HG03039 (cell line): ENCODE measurements around the gene NEUROD2.

Source experiments
- ATAC-seq: cut with Tn5 transposase; IDR thresholded peaks from one replicate; pipeline ENCODE4 v1.9.1; 2021; ENCODE audit warnings: mild to moderate bottlenecking, moderate library complexity; ENCODE audit not compliant: unreplicated experiment

NEUROD2 gene

GRCh38 chr17:39635614-39636176, 28.0 kb upstream of the NEUROD2 start:
- ATAC-seq, result no peak

DNA sequence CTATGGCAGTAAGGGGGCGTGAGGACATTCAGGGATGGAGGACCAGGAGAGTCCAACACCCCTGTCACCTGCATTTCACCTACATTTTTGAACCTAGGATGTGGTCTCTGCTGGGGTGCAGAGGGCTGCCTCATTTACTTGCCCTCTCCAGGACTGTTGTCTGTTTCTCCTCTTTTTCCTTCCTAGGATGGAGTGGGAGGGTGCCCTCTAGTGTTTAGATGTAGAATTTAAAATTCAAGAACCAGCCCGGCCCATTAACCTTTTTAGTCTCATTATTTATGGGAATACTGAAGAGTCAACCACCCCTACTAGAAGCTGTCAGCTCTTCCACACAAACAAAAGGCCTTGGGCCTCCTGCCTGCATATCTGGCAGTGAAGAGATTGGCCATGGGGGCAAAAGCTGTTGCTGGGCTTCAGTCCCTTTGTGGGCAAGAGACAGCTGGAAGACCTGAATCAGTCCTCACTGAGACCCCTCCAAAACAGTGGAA, 26.7 kb upstream of the NEUROD2 start:
- no peak for ATAC-seq

- ATAC-seq, result no peak
Measured at GRCh38 chr17:39633570-39634183, 26.0 kb upstream of the NEUROD2 start.

DNA sequence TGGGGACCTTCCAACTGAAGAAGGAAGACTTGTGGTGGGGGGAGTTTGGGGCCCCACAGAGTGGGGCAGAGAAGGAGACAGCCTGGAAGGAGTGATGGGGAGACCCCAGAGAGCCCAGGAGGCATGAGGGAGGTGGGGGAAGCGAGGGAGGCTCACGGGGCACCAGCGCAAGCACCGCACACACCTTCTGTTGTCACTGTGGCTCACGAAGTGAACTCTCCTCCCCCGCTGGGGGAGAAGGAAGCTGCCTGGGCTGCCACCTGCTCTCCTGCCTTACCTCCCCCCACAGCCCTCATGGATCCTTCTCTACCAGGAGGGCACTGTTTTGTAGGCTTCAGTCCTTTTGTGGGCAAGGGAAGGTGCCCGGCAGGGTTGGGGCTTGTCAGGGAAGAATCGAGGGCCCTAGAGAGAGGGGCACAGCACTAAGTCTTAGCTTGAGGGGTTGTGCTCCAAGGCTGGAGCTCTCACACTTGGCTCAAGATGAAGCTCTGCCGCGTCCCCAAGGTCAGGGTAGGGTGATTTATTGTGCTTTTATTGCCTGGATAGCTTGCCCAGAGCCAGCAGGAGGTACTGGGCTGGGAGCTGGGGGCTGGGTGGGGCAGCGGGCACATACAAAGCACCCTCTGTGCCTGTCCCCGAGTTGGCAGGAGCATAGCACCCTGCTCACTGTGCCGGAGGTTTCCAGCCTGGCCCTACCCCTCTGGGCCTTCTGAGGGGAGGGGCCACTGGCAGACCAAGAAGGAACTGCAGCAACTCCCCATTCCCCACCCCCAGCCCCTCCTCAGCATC, 24.6 kb upstream of the NEUROD2 start:
- ATAC-seq, result no peak

GRCh38 chr17:39631403-39631802, 23.7 kb upstream of the NEUROD2 start:
- no peak for ATAC-seq

DNA sequence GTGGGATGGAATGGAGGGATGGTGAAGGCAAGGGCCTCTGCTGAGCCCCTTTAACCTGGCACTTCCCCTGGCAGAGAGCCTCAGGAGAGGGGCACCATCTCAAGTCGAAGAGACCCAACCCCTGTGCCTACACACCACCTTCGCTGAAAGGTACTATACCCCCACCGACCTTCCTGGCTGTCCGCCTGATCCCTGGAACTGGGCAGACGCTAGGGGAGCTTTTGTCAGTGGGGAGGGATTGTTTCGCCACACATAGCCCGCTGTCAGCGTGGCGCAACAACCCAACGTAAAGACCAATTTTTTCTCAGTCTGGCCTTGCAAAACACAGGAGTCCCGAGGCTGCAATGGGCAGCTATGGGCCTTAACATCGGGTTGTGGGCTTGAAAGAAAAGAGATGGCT, 22.2 kb upstream of the NEUROD2 start:
- no peak for ATAC-seq

DNA sequence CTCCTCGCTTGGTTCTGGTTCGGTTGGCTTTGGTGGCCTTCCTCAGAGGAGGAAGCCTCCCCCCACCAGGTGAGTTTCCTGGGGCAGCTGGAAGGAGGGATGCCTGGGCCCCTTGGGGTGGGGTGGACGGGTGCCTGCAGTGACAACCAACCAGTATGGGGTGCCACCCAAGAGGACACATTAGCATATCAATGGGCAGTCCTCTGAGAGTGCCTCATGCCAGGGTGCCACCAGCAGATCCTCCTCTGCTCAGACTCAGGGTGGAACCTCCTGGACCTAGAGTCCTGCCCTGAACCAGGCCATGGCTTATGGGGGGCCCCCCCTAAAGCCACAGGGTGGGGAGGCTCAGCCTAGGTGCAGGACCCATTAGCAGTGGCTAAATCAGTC, 21.8 kb upstream of the NEUROD2 start:
- ATAC-seq, result no peak

DNA sequence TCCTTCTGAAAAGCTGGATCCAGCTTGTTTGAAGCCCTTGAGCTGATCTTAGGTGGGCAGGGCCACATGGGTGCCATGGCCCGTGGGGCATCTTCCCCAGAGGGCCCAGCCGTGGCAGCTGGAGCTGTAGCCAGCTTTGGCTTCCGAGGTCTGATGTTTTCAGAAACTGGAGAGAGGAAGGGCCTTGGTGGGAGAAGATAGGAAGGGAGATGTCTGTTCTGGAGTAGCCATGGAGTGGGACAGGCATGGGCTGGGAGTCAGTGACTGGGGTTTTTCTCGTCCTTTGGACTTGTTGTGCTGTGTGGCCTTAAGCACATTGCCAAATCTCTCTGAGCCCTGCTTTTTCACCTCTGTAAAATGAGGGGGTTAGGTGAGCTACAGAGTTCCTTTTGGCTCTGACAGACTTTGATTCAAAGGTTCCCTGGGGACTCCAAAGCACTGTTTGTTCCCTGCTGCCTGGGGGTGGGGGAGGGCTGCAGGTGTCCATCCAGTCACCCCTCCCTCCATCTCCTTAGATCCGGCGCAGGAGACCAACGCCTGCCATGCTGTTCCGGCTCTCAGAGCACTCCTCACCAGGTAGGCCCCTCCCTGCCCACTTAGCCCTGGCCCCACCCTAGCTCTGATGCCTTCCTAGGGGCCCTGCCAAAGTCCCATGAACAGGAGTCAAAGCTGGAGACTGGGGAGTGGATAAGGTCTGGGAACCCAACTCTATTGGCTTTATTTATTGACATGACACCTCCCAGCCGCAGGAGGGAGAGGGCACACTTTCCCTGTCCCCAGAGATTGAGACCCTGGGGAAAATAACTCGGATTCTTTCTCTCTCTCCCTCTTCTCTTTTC, 21.2 kb upstream of the NEUROD2 start:
- no peak for ATAC-seq

DNA sequence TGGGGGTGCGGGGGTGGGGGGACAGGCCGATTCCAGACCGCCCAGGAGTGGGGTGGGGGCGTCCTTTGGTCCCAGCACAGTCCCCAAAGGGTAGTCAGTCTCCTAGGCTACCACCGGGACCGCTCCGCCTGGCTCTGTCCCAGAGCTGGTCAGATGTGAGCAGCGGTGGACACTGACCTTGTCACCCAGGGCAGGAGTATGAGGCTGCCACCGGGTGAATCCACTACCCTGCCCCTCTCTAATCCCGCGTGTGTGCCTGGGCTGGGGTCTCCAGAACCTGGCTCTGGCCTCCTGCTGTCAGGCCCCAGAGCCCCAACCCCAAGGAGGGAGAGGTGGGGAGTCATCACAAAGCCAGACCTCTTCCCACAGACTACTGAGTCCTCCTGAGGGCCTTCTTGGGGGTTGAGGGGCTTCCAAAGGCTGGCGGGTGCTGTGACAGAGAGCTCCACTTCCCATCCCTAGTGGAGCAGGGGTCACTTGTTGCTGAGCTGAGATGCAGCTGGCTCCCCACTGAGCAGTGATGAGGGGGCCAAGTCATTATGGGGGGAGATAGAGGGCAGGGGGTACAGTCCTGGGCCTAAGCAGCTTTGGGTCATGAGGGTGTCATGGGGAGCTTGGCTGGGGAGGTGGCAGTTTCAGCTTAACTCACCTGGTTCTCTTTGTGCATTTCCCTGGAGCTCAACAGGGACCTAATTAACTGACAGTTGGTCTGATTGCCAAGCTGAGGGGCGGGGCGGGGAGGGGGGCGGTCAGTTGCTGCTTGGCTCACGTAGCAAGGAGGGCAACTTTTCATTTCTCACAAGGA, 20.2 kb upstream of the NEUROD2 start:
- ATAC-seq, result no peak

GRCh38 chr17:39627047-39627711, 19.5 kb upstream of the NEUROD2 start:
- no peak for ATAC-seq

- ATAC-seq, result no peak
Measured at GRCh38 chr17:39626171-39627046, 18.7 kb upstream of the NEUROD2 start, which contains the start of gene PPP1R1B. PPP1R1B (plus strand) TSS chr17:39626952; CDS start chr17:39627393, 441 bp downstream.

DNA sequence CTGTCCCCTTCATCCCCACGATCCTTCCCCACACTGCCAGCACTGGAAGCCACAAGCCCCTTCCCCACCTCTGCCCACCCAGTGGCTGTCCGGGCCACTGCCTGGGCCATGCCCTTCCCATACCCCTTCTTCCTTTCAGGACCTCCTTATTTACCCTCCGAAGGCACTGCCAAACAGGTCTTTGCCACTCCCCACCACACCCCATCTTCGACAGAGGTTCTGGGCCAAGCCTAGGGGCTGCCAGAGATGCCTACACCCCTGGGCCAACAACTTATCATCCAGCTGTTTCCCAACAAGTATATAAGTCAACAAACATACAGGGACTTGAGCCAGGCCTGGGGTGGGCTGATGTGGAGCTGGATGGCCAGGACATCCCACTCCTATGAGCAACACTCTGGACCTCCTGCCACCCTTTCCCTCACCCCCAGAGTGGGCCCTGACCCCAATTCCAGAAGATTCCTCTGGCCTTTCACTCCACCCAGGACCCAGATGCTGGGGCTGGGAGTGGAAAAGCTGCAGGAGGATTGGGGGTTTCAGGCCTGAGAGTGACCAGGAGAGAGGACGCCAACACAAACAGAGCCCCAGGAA, 17.6 kb upstream of the NEUROD2 start:
- ATAC-seq, result no peak

DNA sequence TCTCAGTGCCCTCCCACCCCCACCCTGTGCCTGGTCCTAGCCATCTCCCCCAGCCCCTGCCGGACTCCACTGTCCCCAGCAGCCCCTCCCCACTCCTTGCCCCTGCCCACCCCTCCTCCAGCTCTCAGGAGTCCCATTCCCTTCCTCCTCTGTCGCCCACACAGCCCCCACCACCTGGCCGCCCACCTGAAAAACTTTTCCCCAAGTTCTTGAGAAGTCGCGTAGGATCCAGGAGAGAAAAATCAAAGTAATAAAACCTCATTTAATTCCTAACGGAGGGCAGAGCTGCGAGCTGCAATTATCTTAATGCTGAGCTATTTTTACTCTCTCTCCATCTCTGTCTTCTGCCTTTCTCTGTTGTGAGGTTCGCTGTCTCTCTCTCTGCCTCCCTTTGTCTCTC, 16.6 kb upstream of the NEUROD2 start:
- ATAC-seq, result no peak

GRCh38 chr17:39623356-39623950, 15.7 kb upstream of the NEUROD2 start:
- peak; percentile 45 for ATAC-seq

DNA sequence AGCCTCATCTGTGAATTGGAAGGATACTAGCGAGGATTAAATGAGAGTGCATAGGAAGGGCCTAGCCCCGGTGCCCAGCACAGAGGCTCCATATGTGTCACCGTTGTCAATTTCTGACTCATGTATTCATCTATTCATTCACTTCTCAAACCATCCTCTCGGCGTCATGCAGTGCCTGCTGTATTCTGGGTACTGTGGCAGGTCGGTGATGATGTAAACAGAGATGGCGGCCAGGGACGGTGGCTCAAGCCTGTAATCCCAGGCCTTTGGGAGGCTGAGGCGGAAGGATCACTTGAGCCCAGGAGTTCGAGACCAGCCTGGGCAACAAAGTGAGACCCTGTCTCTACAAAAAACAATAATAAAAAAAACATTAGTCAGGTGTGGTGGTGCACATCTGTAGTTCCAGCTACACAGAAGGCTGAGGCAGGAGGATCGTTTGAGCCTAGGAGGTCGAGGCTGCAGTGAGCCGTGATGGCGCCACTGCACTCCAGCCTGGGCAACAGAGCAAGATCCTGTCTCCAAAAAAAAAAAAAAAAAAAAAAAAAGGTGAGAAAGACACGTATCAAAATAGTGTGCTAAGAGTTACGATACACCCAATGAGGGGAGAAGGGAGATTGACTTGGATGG, 14.8 kb upstream of the NEUROD2 start:
- peak; percentile 17 for ATAC-seq

DNA sequence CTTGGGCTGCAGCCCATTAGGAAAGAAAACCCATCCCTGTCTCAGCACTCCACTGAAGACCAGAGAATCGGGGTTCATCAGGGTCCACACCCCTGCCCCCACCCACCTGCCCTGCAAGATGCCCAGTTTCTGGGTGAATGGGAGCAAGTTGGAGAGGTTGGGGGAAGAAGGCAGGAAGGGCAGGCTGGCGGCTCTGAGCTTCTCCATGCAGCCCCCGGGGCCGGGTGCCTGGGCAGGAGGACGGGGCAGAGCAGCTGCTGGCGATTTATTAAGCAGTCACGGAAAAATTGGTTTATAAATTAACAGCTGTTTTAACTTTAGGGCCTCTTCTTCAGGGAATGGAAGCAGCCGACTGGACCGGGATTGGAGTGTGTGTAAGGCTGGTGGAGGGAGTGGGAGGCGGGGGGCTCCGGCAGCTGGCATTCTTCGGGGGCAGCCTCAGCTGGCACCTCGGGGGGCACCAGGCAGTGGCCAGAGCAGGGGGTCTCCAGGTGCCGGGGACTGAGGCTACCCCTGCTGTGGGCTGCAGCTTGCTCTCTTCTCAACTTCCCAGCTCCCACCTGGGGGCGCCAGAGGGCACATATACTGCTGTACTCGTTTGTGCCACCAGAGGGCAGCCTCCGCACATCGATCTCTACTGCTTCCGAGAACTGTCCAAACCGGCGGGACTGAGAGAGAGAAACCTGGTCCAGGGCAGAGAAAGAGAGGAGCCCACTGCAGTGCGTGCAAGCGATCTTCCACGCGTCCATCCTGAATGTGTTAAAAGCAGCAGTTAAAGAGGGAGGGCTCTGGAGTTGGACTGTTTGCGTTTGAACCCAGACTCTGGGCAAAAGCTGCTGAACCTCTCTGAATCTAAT, 14.0 kb upstream of the NEUROD2 start:
- peak; percentile 55 for ATAC-seq

- no peak for ATAC-seq
Measured at GRCh38 chr17:39619786-39620101, 12.0 kb upstream of the NEUROD2 start.
